Measurements from ENCODE around the gene KLHL8. TPM values are rescaled to one million over a fixed set of nuclear protein-coding genes. Genes with fewer than 3 reads are reported as not detected.

KLHL8 gene
- total and polyA plus RNA-seq, 3 donors from 2014 or later, result 9.5 to 10.4 (median 10.3) TPM

DNA sequence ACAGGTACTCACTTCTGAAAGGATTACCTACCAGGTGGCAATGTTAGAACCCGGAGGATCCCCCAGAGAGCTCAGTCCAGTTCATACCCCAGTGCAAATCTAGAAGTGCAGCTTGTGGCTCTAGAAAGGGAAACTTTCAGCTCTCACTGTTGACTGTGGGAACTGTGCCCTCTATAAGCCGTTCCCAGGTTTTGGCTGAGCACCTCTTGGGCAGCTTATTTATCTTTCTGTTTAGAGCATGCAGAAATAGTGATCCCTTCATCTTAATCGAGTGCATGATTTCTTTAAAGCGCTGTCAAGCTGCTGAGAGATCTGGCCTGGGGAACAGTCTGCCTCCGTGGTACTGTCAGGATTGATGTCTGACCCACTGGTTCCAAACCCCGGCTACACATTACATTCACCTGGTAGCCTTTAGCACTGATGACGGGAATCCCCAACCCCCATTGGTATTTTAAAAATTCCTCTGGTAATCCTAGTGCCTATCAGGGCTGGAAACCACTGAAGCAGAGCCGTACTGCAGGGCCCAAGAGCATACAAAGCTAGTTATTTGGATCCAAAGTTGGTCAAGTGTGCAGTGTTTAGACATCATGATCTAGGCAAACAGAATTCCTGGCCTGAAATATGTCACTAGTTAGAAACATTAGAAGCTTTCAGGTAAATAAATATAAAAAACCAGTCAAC, 103.2 kb downstream of the KLHL8 start:
- intact Hi-C loops (cut with DNase I; ENCODE audit: low total_unique reads), result no loop called here
- 74 to 82% methylated on average over 7 to 8 of the region's 8 CpGs for WGBS, 2 donors

GRCh38 chr4:87116231-87116630, 104.2 kb downstream of the KLHL8 start:
- Histone ChIP-seq H3K27me3 (no peaks in the 10 kb centered on the region), H3K4me3 (no peak overlapping the region), H3K4me1 (no peaks in the 10 kb centered on the region), H3K36me3 (ENCODE audit: low read depth, missing control alignments) (no peaks in the 10 kb centered on the region), H3K9me3 (no peaks in the 10 kb centered on the region), H3K27ac (no peak overlapping the region)
- intact Hi-C loops (cut with DNase I; ENCODE audit: low total_unique reads), result no loop called here
- no peak for DNase-seq
- WGBS, 2 donors, result 94 to 97% methylated on average over 1 of the region's 1 CpG
- TF ChIP-seq POLR2A (IDR thresholded peaks at IDR 0.05), result no peak
- TF ChIP-seq CTCF (IDR thresholded peaks at IDR 0.05), result no peak

More for the DNA sequence above, 103.2 kb downstream of the KLHL8 start:
- Histone ChIP-seq H3K36me3 (ENCODE audit: low read depth, missing control alignments) (no peaks in the 10 kb centered on the region), H3K4me3 (no peak overlapping the region), H3K9me3 (no peaks in the 10 kb centered on the region), H3K27ac (no peak overlapping the region), H3K4me1 (no peaks in the 10 kb centered on the region), H3K27me3 (no peaks in the 10 kb centered on the region)
- no peak for DNase-seq
- TF ChIP-seq CTCF (IDR thresholded peaks at IDR 0.05) (no peak), POLR2A (IDR thresholded peaks at IDR 0.05) (no peak)

- Histone ChIP-seq H3K27ac (no peak overlapping the region), H3K4me1 (no peaks in the 10 kb centered on the region), H3K9me3 (no peaks in the 10 kb centered on the region), H3K4me3 (no peak overlapping the region), H3K27me3 (no peaks in the 10 kb centered on the region), H3K36me3 (ENCODE audit: low read depth, missing control alignments) (no peaks in the 10 kb centered on the region)
- no peak for DNase-seq
- WGBS, 2 donors, result 86 to 90% methylated on average over 5 to 17 of the region's 24 CpGs
- intact Hi-C loops (cut with DNase I; ENCODE audit: low total_unique reads), result no loop called here
- TF ChIP-seq POLR2A (IDR thresholded peaks at IDR 0.05) (no peak), CTCF (IDR thresholded peaks at IDR 0.05) (no peak)
Measured at GRCh38 chr4:87114245-87115062, 106.0 kb downstream of the KLHL8 start.

GRCh38 chr4:87112063-87112462, 108.4 kb downstream of the KLHL8 start:
- no peak for DNase-seq

More at GRCh38 chr4:87112063-87112462, 108.4 kb downstream of the KLHL8 start:
- no peak for TF ChIP-seq POLR2A (IDR thresholded peaks at IDR 0.05)
- TF ChIP-seq CTCF (IDR thresholded peaks at IDR 0.05), result no peak
- H3K36me3 ChIP-seq (ENCODE audit: low read depth, missing control alignments), result peaks cover 6% of the 10 kb centered on the region
- no peaks in the 10 kb centered on the region for H3K9me3 ChIP-seq
- H3K4me1 ChIP-seq, result no peaks in the 10 kb centered on the region
- H3K4me3 ChIP-seq, result no peak overlapping the region
- no peaks in the 10 kb centered on the region for H3K27me3 ChIP-seq
- no peak overlapping the region for H3K27ac ChIP-seq
- intact Hi-C loops (cut with DNase I; ENCODE audit: low total_unique reads), result no loop called here
- WGBS, 2 donors, result 92 to 94% methylated on average over 4 of the region's 4 CpGs

Other genes starting within 250 kb of the KLHL8 start
- gene HSD17B13, start 102.3 kb upstream of the KLHL8 start, total RNA-seq, result under 1 TPM; 0.81 to 0.94 TPM
- gene HSD17B13, start 102.3 kb upstream of the KLHL8 start, polyA plus RNA-seq (ENCODE audit: insufficient read depth, low read depth, low replicate concordance), result 0.40 TPM
- 10 to 100 TPM; 22.7 to 24.2 TPM for gene HSD17B11, start 170.6 kb upstream of the KLHL8 start, total RNA-seq
- 21.3 TPM for gene HSD17B11, start 170.6 kb upstream of the KLHL8 start, polyA plus RNA-seq (ENCODE audit: insufficient read depth, low read depth, low replicate concordance)
- 10 to 100 TPM; 28.4 to 38.0 TPM for gene NUDT9, start 202.0 kb upstream of the KLHL8 start, total RNA-seq
- 45.0 TPM for gene NUDT9, start 202.0 kb upstream of the KLHL8 start, polyA plus RNA-seq (ENCODE audit: insufficient read depth, low read depth, low replicate concordance)